K562 (cell line): Measurements from ENCODE around the gene LENG8. TPM values are rescaled to one million over a fixed set of nuclear protein-coding genes. Genes with fewer than 3 reads are reported as not detected.
A peak's percentile ranks its signal among the peaks of the same experiment; 100 is the strongest.

Experiments
- ATAC-seq: fragments of 200-7000 bp; cut with Tn5 transposase; 3 replicates; pipeline ENCODE4 v1.9.1; 2020; ENCODE audit warnings: moderate library complexity
- BruUV-seq: library from RNA; stranded (reverse); fragments of 400-500 nt; replicated peaks from 2 replicates; lab custom pipeline; 2021; lab: Mats Ljungman, UMichigan
- CTCF ChIA-PET: fragments of 300-600 bp; formaldehyde crosslinking; extraction: SDS; loops from one replicate; lab custom pipeline; 2021; ENCODE audit warnings: low intra/inter-chr PET ratio; lab: Yijun Ruan, JAX
- POLR2A ChIA-PET: fragments of 300-600, 350-650 bp; sonication (Branson Sonifier 250); formaldehyde crosslinking; extraction: SDS; loops from one replicate; lab custom pipeline; 2021; ENCODE audit warnings: antibody characterized with exemption, inconsistent platforms; lab: Yijun Ruan, JAX
- DNase-seq, 4 experiments: peaks; one replicate each; pipeline versions ENCODE4 v3.0.0 to v3.0.0-alpha.2; 2011 to 2018; ENCODE audit warnings: low spot score in 3 of 4, mixed read lengths in 3 of 4; ENCODE audit errors: extremely low read depth in 1 of 4
- FAIRE-seq: peaks from 2 replicates; lab custom pipeline; 2011; peaks lifted over from hg19 to GRCh38; lab: Jason Lieb, UNC
- H2AFZ ChIP-seq: 2 replicates; pipeline ENCODE4 v1.6.0; 2011; ENCODE audit warnings: low read depth, low read length, control low read depth, inconsistent platforms
- H3K27ac ChIP-seq: fragments of 200-600 bp; 3 replicates; pipeline ENCODE4 v1.8.0; 2011; ENCODE audit warnings: low read depth, mild to moderate bottlenecking, control low read depth, inconsistent platforms, low read length, moderate library complexity, mixed read lengths; ENCODE audit errors: extremely low read depth
- H3K27me3 ChIP-seq, 2 experiments: fragments of 300-600 bp in 1 of 2; 2 replicates in 1 of 2; 3 replicates in 1 of 2; pipeline versions ENCODE4 v1.6.0 to v1.8.0; 2011; ENCODE audit warnings: inconsistent platforms in 2 of 2, low read length in 2 of 2, mild to moderate bottlenecking in 1 of 2, mixed read lengths in 1 of 2, moderate library complexity in 1 of 2; ENCODE audit not compliant: control insufficient read depth in 2 of 2, insufficient read depth in 2 of 2
- H3K36me3 ChIP-seq: fragments of 300-600 bp; 3 replicates; pipeline ENCODE4 v1.8.0; 2011; ENCODE audit warnings: mild to moderate bottlenecking, low read length, inconsistent platforms; ENCODE audit not compliant: control insufficient read depth, insufficient read depth
- H3K4me1 ChIP-seq, 2 experiments: fragments of 200-600 bp in 1 of 2; replicated peaks in 1 of 2; 2 replicates in 1 of 2; 3 replicates in 1 of 2; pipeline versions ENCODE4 v1.5.1 to v1.8.0; 2011; ENCODE audit warnings: inconsistent platforms in 2 of 2, low read length in 2 of 2, mild to moderate bottlenecking in 1 of 2, mixed read lengths in 1 of 2, moderate library complexity in 1 of 2; ENCODE audit not compliant: control insufficient read depth in 2 of 2, insufficient read depth in 2 of 2
- H3K4me2 ChIP-seq: 2 replicates; pipeline ENCODE4 v1.6.1; 2011; ENCODE audit warnings: low read length, control low read depth, inconsistent platforms, mixed read lengths; ENCODE audit not compliant: insufficient read depth
- H3K4me3 ChIP-seq: fragments of 200-600 bp; sonication (generic), shearing (Covaris generic); 2 replicates; pipeline ENCODE4 v1.5.1; 2016; ENCODE audit warnings: control low read depth, inconsistent platforms
- H3K79me2 ChIP-seq: fragments of 200-600 bp; 3 replicates; pipeline ENCODE4 v1.8.0; 2011; ENCODE audit warnings: low read length, inconsistent platforms; ENCODE audit not compliant: control insufficient read depth, insufficient read depth
- H3K9ac ChIP-seq, 2 experiments: 2 replicates each; pipeline versions ENCODE4 v1.6.0 to v1.6.1; 2011; ENCODE audit warnings: low read depth in 2 of 2, low read length in 2 of 2, control low read depth in 1 of 2, inconsistent platforms in 1 of 2, mild to moderate bottlenecking in 1 of 2, mixed read lengths in 1 of 2; ENCODE audit not compliant: insufficient read depth in 1 of 2
- H3K9me1 ChIP-seq: one replicate; pipeline ENCODE4 v1.6.0; 2011; ENCODE audit warnings: inconsistent platforms, mild to moderate bottlenecking, low read length, moderate library complexity; ENCODE audit not compliant: control insufficient read depth, insufficient read depth
- H3K9me3 ChIP-seq: replicated peaks from 2 replicates; pipeline ENCODE4 v1.5.1; 2011; ENCODE audit warnings: low read depth, low read length, inconsistent platforms; ENCODE audit not compliant: control insufficient read depth, insufficient read depth
- H4K20me1 ChIP-seq: replicated peaks from 2 replicates; pipeline ENCODE4 v1.6.1; 2011; ENCODE audit warnings: low read length, inconsistent platforms, mixed read lengths; ENCODE audit not compliant: control insufficient read depth, insufficient read depth
- CHCHD3 ChIP-seq: fragments of 250-450 bp; sonication (Bioruptor Pico); IDR thresholded peaks from 2 replicates; pipeline ENCODE4 v2.1.2; 2022; ENCODE audit warnings: mild to moderate bottlenecking
- CREM ChIP-seq: IDR thresholded peaks from 2 replicates; pipeline ENCODE4 v1.6.1; 2014; ENCODE audit warnings: antibody characterized with exemption, low read depth
- CTCF ChIP-seq, 3 experiments: IDR thresholded peaks in 2 of 3; conservative IDR thresholded peaks in 1 of 3; 2 replicates each; pipeline ENCODE4 v1.5.1; 2011 to 2012; ENCODE audit warnings: low read length in 3 of 3, mild to moderate bottlenecking in 3 of 3, control low read depth in 2 of 3, improper control_type of control experiment in 1 of 3, inconsistent platforms in 1 of 3, low read depth in 1 of 3, mixed read lengths in 1 of 3, moderate library complexity in 1 of 3; ENCODE audit not compliant: insufficient read depth in 2 of 3
- CTCFL ChIP-seq: IDR thresholded peaks from 2 replicates; pipeline ENCODE4 v1.6.1; 2011; ENCODE audit warnings: borderline replicate concordance, low read depth, mild to moderate bottlenecking, moderate library complexity, low read length; ENCODE audit not compliant: insufficient read depth, poor library complexity, severe bottlenecking
- NFYB ChIP-seq: IDR thresholded peaks from 2 replicates; pipeline ENCODE4 v1.6.1; 2011; ENCODE audit warnings: mild to moderate bottlenecking, moderate library complexity; ENCODE audit not compliant: insufficient read length; ENCODE audit errors: extremely low read depth
- OTX1 ChIP-seq: fragments of 450-650 bp; formaldehyde crosslinking; IDR thresholded peaks from 2 replicates; pipeline ENCODE4 v1.4.0; 2022; ENCODE audit warnings: mild to moderate bottlenecking
- PML ChIP-seq: IDR thresholded peaks from 2 replicates; pipeline ENCODE4 v1.6.1; 2012; ENCODE audit warnings: low read length, inconsistent platforms
- POLR2G ChIP-seq: fragments of 200-400 bp; formaldehyde crosslinking; IDR thresholded peaks from 2 replicates; pipeline ENCODE4 v1.6.1; 2017; ENCODE audit warnings: low read depth, mild to moderate bottlenecking, antibody characterized with exemption, low read length, moderate library complexity
- ZNF184 ChIP-seq: sonication (generic); formaldehyde crosslinking; IDR thresholded peaks from 2 replicates; pipeline ENCODE4 v1.5.0; 2020; ENCODE audit warnings: missing genetic modification reagents
- WGBS: fragments of 100-300 bp; shearing (Covaris generic); methylation state at CpG from one replicate; pipeline ENCODE4 v1.1.6; 2016; ENCODE audit warnings: low coverage, mixed read lengths; ENCODE audit not compliant: insufficient coverage; ENCODE audit errors: missing lambda C conversion rate; 5-methylcytosine and 5-hydroxymethylcytosine counted together
- in situ Hi-C: fragments of 300-500 bp; cut with MboI; formaldehyde crosslinking; loops from 4 replicates; pipeline ENCODE4 v1.15.0; 2018; ENCODE audit warnings: inconsistent platforms, mixed read lengths
- intact Hi-C: fragments of 100-400 bp; cut with micrococcal nuclease; formaldehyde crosslinking; loops from 2 replicates; pipeline ENCODE4 v1.14.2; 2022
- polyA plus RNA-seq, 8 experiments: library from polyadenylated mRNA; depleted of rRNA in 4 of 8; stranded (reverse) in 5 of 8; unstranded in 3 of 8; fragments of >200 nt; fragmentation: Nextera tagmentation in 2 of 8; fragmentation: Illumina TruSeq in 1 of 8; extraction: Ambion mirVana in 2 of 8; extraction: Trizol in 1 of 8; gene quantifications; 2 replicates each; pipeline versions ENCODE4 v1.2.1 to v1.2.3, GENCODE V29; 2011 to 2014; ENCODE audit warnings: inconsistent platforms in 1 of 8, missing spikeins in 1 of 8
- total RNA-seq, 7 experiments: library from RNA; depleted of rRNA in 6 of 7; stranded (reverse); fragments of >200 nt in 6 of 7; fragmentation: Illumina TruSeq in 2 of 7; extraction: Trizol in 2 of 7; gene quantifications; 2 replicates each; pipeline versions ENCODE4 v1.2.1 to v1.2.3, GENCODE V29; 2011 to 2021; ENCODE audit warnings: low replicate concordance in 1 of 7
- TF ChIP-seq, protein P1 (sequence below): fragments of 450-650 bp; IDR thresholded peaks from 2 replicates; pipeline ENCODE4 v1.6.1; 2016; ENCODE audit warnings: low read depth, mild to moderate bottlenecking, moderate library complexity
- TF ChIP-seq, protein P2 (sequence below): fragments of 450-650 bp; formaldehyde crosslinking; IDR thresholded peaks from 2 replicates; pipeline ENCODE4 v1.4.0; 2022; ENCODE audit warnings: mild to moderate bottlenecking, moderate library complexity

The LENG8 gene
- total and polyA plus RNA-seq, 9 of the 15 experiments (the other 6 are each of a cell fraction or from before 2014, with no cell fraction given), result 0.74 to 146 (median 28.1) TPM

DNA sequence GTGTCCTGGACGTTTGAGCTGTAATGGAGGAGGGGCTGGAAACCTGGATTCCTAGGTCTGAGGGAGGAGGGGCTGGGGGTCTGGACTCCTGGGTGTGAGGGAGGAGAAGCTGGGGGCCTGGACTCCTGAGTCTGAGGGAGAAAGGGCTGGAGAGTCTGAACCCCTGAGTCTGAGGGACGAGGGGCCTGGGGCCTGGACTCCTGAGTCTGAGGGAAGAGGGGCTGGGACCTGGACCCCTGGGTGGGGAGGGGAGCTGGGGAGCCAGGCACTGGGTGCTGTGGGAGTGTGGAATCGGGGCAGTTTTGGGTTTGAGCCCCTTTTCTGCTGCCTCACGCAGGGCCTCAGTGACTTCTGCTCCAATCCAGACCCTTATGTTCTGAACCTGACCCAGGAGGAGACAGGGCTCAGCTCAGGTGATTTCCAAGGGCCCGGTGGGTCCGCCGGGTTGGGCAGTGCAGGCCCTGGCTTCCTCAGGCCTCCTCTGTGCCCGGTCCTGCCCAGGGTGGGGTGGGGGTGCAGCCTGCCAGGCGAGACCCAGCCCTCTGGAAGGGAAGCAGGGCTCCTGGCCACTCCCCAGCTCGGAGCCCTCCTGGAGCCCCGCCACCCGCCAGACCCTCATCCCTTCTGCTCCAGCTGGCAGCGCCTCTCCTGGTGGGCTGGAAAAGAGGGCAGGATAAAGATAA, 19.3 kb upstream of the LENG8 start (continued):
- TF ChIP-seq POLR2G (peak; percentile 67; the same call in 1 of the 2 replicates), CHCHD3 (CRISPR knock-in tag) (no peak)
- TF ChIP-seq, protein P1, sequence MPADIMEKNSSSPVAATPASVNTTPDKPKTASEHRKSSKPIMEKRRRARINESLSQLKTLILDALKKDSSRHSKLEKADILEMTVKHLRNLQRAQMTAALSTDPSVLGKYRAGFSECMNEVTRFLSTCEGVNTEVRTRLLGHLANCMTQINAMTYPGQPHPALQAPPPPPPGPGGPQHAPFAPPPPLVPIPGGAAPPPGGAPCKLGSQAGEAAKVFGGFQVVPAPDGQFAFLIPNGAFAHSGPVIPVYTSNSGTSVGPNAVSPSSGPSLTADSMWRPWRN, result no peak

DNA sequence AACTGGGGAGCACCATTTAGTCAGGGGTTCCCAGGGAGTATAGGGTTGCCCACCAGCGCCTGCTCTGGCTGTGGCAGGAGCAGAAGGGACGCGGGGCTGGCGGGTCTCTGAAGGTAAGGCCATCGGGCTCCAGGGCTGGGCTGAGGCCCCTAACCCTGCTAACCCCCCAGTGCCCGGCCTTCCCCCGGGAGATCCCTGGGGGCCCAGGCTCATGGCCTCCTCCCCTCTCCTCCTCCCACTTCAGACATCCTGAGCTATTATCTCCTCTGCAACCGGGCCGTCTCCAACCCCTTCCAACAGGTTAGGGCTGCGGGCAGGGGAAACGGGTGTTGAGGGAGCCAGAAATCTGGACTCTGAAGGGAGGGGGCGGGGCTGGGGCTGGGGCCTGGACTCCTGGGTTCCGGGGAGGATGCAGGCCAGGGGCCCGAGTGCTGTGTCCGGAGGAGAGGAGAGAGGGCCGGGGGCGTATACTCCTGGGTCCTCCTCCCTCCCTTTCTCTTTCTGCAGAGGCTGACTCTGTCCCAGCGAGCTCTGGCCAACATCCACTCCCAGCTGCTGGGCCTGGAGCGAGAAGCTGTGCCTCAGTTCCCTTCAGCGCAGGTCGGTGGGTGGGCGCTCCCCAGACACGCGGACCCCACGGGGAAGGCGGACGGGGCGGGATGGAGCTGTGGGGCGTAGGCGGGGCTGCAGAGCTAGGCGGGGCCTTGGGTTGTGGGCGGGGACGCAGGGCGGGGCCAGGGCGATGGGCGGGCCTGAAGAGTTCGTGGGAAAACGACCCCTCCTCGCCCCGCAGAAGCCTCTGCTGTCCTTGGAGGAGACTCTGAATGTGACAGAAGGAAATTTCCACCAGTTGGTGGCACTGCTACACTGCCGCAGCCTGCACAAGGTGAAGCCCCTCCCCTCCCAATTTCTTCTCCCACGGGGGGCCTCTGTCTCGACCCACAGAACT, 18.4 kb upstream of the LENG8 start:
- Histone ChIP-seq H3K27me3 (peaks cover 8 to 24% of the 10 kb centered on the region in 2 experiments; a peak in 4 of 5 replicates), H3K9ac (peak overlapping the region in 1 of 2 experiments; percentile 64; a peak in 2 of 4 replicates), H3K9me1 (no peaks in the 10 kb centered on the region), H3K4me2 (peak overlapping the region; percentile 50; the same call in 1 of the 2 replicates), H4K20me1 (peaks cover 5% of the 10 kb centered on the region; the same call in 1 of the 2 replicates), H3K79me2 (no peaks in the 10 kb centered on the region), H2AFZ (no peak overlapping the region), H3K4me1 (peaks cover 0 to 33% of the 10 kb centered on the region in 2 experiments; a peak in 2 of 5 replicates), H3K9me3 (no peaks in the 10 kb centered on the region), H3K36me3 (no peaks in the 10 kb centered on the region), H3K27ac (no peak overlapping the region), H3K4me3 (no peak overlapping the region)
- DNase-seq (peak; percentile 63 to 87 (median 82)), FAIRE-seq (no peak), ATAC-seq (peak; percentile 94)
- ChIA-PET CTCF (interaction anchor here (0.5 kb wide), 1 partner anchor 34 kb away, joined by 3 read pairs; no protein-coding TSS in a partner anchor), POLR2A (interaction anchor here (0.7 to 2.8 kb wide), 3 partner anchors 9 to 18 kb away, joined by 3 to 14 read pairs (median 5); partner anchors contain the start of gene LENG8)
- BruUV-seq, result no TSS peak
- intact Hi-C loops (no loop called here), in situ Hi-C loops (no loop called here)
- WGBS, result 0% methylated on average over 26 of the region's 43 CpGs
- no peak for TF ChIP-seq PML
- TF ChIP-seq ZNF184 (CRISPR knock-in tag), result no peak
- no peak for TF ChIP-seq NFYB
- no peak for TF ChIP-seq CTCFL
- no peak for TF ChIP-seq OTX1 (CRISPR knock-in tag)
- TF ChIP-seq CREM, result 0 out of 2 replicates have a peak, but pooled peaks have one; percentile 2
- TF ChIP-seq CTCF (IDR thresholded peaks at IDR 0.05 in 2 of 3, conservative IDR thresholded peaks at IDR 0.05 in 1 of 3; ENCODE audit: insufficient read depth in 2 of 3, low read depth in 1 of 3, low read length in 3 of 3), result peak; percentile 13 to 43 (median 32); a peak in 3 of 6 replicates
- TF ChIP-seq, protein P2, sequence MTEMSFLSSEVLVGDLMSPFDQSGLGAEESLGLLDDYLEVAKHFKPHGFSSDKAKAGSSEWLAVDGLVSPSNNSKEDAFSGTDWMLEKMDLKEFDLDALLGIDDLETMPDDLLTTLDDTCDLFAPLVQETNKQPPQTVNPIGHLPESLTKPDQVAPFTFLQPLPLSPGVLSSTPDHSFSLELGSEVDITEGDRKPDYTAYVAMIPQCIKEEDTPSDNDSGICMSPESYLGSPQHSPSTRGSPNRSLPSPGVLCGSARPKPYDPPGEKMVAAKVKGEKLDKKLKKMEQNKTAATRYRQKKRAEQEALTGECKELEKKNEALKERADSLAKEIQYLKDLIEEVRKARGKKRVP (CRISPR knock-in tag), result no peak
